DND-41 (cell line): Measurements from ENCODE around the gene CDC42SE1.

Experiments
- ATAC-seq: fragments of 200-7000 bp; cut with Tn5 transposase; 3 replicates; pipeline ENCODE4 v1.9.1; 2021; ENCODE audit warnings: low read depth; ENCODE audit not compliant: insufficient read depth
- DNase-seq: peaks from one replicate; pipeline ENCODE4 v3.0.0-alpha.2; 2020
- H2AFZ ChIP-seq: 2 replicates; pipeline ENCODE4 v1.6.0; 2012; ENCODE audit warnings: low read depth, low read length
- H3K27ac ChIP-seq: 2 replicates; pipeline ENCODE4 v1.5.1; 2012; ENCODE audit warnings: low read length, inconsistent platforms
- H3K27me3 ChIP-seq: fragments of 200-600 bp; sonication (generic); 2 replicates; pipeline ENCODE4 v1.6.0; 2012; ENCODE audit warnings: low read length, mild to moderate bottlenecking, inconsistent platforms; ENCODE audit not compliant: insufficient read depth, poor library complexity
- H3K36me3 ChIP-seq: 2 replicates; pipeline ENCODE4 v1.5.1; 2012; ENCODE audit warnings: low read length, inconsistent platforms; ENCODE audit not compliant: insufficient read depth
- H3K4me1 ChIP-seq: 2 replicates; pipeline ENCODE4 v1.5.1; 2012; ENCODE audit warnings: mild to moderate bottlenecking, low read length; ENCODE audit not compliant: insufficient read depth
- H3K4me2 ChIP-seq: 2 replicates; pipeline ENCODE4 v1.6.0; 2012; ENCODE audit warnings: mild to moderate bottlenecking, moderate library complexity, low read length, inconsistent platforms; ENCODE audit not compliant: insufficient read depth
- H3K4me3 ChIP-seq, 2 experiments: fragments of 200-600 bp in 1 of 2; shearing (Covaris generic) in 1 of 2; 2 replicates each; pipeline ENCODE4 v1.5.1; 2012 to 2016; ENCODE audit warnings: inconsistent platforms in 2 of 2, low read length in 2 of 2, mild to moderate bottlenecking in 2 of 2, low read depth in 1 of 2, moderate library complexity in 1 of 2
- H3K79me2 ChIP-seq: 2 replicates; pipeline ENCODE4 v1.6.0; 2012; ENCODE audit warnings: low read length, inconsistent platforms; ENCODE audit not compliant: insufficient read depth
- H3K9ac ChIP-seq: 2 replicates; pipeline ENCODE4 v1.6.0; 2012; ENCODE audit warnings: low read depth, mild to moderate bottlenecking, inconsistent platforms, low read length, moderate library complexity
- H3K9me3 ChIP-seq: 2 replicates; pipeline ENCODE4 v1.5.1; 2012; ENCODE audit warnings: low read length, moderate library complexity, mild to moderate bottlenecking, inconsistent platforms; ENCODE audit not compliant: insufficient read depth, severe bottlenecking
- H4K20me1 ChIP-seq: 2 replicates; pipeline ENCODE4 v1.6.0; 2012; ENCODE audit warnings: low read length; ENCODE audit not compliant: insufficient read depth
- EZH2 ChIP-seq: IDR thresholded peaks from 3 replicates; pipeline ENCODE4 v1.6.1; 2012; ENCODE audit warnings: borderline replicate concordance, low read depth, mild to moderate bottlenecking, moderate library complexity, low read length, inconsistent platforms; ENCODE audit not compliant: severe bottlenecking
- TF ChIP-seq, protein P1 (sequence below): IDR thresholded peaks from 2 replicates; pipeline ENCODE4 v1.5.1; 2012; ENCODE audit warnings: borderline replicate concordance, low read length, moderate library complexity, mild to moderate bottlenecking; ENCODE audit not compliant: poor library complexity, severe bottlenecking; ENCODE audit errors: extremely low read depth

CDC42SE1 gene

DNA sequence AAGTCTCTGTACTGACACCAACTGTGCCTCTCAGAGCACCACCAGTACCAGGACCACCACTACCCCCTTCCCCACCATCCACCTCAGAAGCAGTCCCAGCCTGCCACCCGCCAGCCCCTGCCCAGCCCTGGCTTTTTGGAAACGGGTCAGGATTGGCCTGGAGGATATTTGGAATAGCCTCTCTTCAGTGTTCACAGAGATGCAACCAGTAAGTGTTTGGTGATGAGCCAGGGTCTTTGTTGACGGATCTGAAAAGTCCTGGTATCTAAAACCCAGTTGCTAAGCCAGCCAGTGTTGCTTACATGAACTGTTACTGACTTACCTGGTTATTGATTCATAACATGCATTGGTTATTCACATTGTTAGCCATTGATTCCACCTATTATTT is 10.8 kb downstream of the CDC42SE1 start:
- Histone ChIP-seq H3K27ac (no peak overlapping the region), H4K20me1 (no peaks in the 10 kb centered on the region), H3K4me3 (no peak overlapping the region; a peak in 1 of 4 replicates), H2AFZ (no peak overlapping the region), H3K79me2 (no peaks in the 10 kb centered on the region), H3K9ac (no peak overlapping the region), H3K4me1 (peaks cover 18% of the 10 kb centered on the region), H3K9me3 (no peaks in the 10 kb centered on the region), H3K4me2 (peak overlapping the region; percentile 76), H3K36me3 (peaks cover 23% of the 10 kb centered on the region), H3K27me3 (no peaks in the 10 kb centered on the region)
- ATAC-seq (peak; percentile 63; the same call in 2 of the 3 replicates), DNase-seq (no peak)
- TF ChIP-seq EZH2: no peak
- TF ChIP-seq, protein P1, sequence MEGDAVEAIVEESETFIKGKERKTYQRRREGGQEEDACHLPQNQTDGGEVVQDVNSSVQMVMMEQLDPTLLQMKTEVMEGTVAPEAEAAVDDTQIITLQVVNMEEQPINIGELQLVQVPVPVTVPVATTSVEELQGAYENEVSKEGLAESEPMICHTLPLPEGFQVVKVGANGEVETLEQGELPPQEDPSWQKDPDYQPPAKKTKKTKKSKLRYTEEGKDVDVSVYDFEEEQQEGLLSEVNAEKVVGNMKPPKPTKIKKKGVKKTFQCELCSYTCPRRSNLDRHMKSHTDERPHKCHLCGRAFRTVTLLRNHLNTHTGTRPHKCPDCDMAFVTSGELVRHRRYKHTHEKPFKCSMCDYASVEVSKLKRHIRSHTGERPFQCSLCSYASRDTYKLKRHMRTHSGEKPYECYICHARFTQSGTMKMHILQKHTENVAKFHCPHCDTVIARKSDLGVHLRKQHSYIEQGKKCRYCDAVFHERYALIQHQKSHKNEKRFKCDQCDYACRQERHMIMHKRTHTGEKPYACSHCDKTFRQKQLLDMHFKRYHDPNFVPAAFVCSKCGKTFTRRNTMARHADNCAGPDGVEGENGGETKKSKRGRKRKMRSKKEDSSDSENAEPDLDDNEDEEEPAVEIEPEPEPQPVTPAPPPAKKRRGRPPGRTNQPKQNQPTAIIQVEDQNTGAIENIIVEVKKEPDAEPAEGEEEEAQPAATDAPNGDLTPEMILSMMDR: peak; percentile 50

DNA sequence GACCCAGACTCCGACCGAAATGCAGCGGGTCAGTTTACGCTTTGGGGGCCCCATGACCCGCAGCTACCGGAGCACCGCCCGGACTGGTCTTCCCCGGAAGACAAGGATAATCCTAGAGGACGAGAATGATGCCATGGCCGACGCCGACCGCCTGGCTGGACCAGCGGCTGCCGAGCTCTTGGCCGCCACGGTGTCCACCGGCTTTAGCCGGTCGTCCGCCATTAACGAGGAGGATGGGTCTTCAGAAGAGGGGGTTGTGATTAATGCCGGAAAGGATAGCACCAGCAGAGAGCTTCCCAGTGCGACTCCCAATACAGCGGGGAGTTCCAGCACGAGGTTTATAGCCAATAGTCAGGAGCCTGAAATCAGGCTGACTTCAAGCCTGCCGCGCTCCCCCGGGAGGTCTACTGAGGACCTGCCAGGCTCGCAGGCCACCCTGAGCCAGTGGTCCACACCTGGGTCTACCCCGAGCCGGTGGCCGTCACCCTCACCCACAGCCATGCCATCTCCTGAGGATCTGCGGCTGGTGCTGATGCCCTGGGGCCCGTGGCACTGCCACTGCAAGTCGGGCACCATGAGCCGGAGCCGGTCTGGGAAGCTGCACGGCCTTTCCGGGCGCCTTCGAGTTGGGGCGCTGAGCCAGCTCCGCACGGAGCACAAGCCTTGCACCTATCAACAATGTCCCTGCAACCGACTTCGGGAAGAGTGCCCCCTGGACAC is 11.3 kb downstream of the CDC42SE1 start:
- peaks cover 18% of the 10 kb centered on the region for H3K4me1 ChIP-seq
- H3K4me2 ChIP-seq: peak overlapping the region; percentile 76
- no peak for TF ChIP-seq EZH2
- no peaks in the 10 kb centered on the region for H4K20me1 ChIP-seq
- peak overlapping the region; percentile 21 to 57; a peak in 3 of 4 replicates for H3K4me3 ChIP-seq
- DNase-seq (peak; percentile 44), ATAC-seq (peak; percentile 33)
- peak overlapping the region; percentile 55 for H3K27ac ChIP-seq
- H3K79me2 ChIP-seq: no peaks in the 10 kb centered on the region
- peaks cover 17% of the 10 kb centered on the region for H3K36me3 ChIP-seq
- H3K27me3 ChIP-seq: no peaks in the 10 kb centered on the region
- no peaks in the 10 kb centered on the region for H3K9me3 ChIP-seq
- H3K9ac ChIP-seq: peak overlapping the region; percentile 61
- H2AFZ ChIP-seq: peak overlapping the region; percentile 82

DNA sequence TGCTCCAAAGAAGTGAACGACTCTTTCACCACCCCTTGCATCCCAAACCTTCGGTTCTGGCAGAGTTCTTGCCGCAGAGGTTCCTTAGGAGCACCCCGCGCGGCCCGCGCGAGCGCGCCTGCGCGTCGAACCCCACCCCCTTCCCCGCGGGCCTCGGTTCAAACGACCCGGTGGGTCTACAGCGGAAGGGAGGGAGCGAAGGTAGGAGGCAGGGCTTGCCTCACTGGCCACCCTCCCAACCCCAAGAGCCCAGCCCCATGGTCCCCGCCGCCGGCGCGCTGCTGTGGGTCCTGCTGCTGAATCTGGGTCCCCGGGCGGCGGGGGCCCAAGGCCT is 11.9 kb downstream of the CDC42SE1 start, which contains the start of gene C1orf56:
Gene C1orf56 (plus strand): TSS at position 161 of the 334 bp plus-strand sequence. CDS start 97 bp downstream, at position 258.
- Histone ChIP-seq H3K4me2 (peak within 1 kb of the TSS; percentile 76), H3K4me3 (peak within 1 kb of the TSS; percentile 21 to 57; a peak in 3 of 4 replicates), H3K9ac (peak within 1 kb of the TSS; percentile 61), H3K79me2 (no peaks in the 10 kb centered on the region), H3K36me3 (peaks cover 12% of the 10 kb centered on the region; the same call in 1 of the 2 replicates), H4K20me1 (no peaks in the 10 kb centered on the region), H2AFZ (peak within 1 kb of the TSS; percentile 82), H3K9me3 (no peaks in the 10 kb centered on the region), H3K27me3 (no peaks in the 10 kb centered on the region), H3K27ac (peak within 1 kb of the TSS; percentile 55), H3K4me1 (peaks cover 18% of the 10 kb centered on the region)
- no peak for TF ChIP-seq EZH2
- TF ChIP-seq, protein P1: no peak
- peak; percentile 71 for DNase-seq
- peak; percentile 88 for ATAC-seq

DNA sequence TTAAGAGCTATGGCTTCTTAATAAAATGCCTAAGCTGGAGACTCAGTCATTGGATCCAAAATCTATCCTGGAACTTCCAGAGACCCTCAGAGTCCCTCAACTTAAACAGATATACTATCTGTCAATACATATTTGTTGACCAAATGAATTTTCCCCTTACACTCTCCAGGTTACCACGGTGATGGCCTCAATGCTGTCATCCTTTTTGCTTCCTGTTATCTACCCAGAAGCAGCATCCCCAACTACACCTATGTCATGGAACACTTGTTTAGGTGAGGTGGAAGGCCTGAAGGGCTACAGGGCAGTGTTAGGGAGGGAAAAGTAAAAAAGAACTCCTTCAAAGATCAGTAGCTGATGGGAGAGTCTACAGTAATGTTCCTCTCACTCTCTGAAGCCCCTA is 16.3 kb downstream of the CDC42SE1 start:
- Histone ChIP-seq H4K20me1 (no peaks in the 10 kb centered on the region), H3K36me3 (no peaks in the 10 kb centered on the region), H2AFZ (no peak overlapping the region), H3K4me2 (no peak overlapping the region), H3K9me3 (no peaks in the 10 kb centered on the region), H3K4me3 (no peak overlapping the region), H3K4me1 (peaks cover 12% of the 10 kb centered on the region), H3K9ac (no peak overlapping the region), H3K79me2 (no peaks in the 10 kb centered on the region), H3K27me3 (no peaks in the 10 kb centered on the region), H3K27ac (no peak overlapping the region)
- TF ChIP-seq EZH2: no peak
- TF ChIP-seq, protein P1: no peak
- ATAC-seq: no peak
- no peak for DNase-seq
